ENCODE measurements around the gene RBM43.
"Not testable (repeated sequence)": the region's sequence is repeated elsewhere in the genome, so short reads cannot be mapped to it uniquely, and the experiment has no call there.

Gene RBM43

DNA sequence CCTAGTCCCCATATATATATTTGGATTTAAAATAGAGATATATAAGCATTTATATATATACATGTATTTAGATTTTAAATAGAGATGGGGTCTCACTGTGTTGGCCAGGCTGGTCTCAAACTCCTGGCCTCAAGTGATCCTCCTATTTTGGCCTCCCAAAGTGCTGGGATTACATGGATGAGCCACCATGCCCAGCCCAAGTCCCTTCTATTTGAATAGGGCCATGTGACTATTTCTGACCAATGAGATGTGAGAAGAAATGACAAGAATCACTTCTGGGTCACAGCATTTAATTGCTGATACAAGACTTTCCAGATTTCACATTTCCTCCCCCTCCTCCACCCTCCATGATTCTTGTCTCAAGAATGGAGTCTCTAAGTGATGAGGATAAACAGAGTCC lies 6.4 kb upstream of the RBM43 start:
- no peak for DNase-seq (ENCODE audit: low read depth)

DNA sequence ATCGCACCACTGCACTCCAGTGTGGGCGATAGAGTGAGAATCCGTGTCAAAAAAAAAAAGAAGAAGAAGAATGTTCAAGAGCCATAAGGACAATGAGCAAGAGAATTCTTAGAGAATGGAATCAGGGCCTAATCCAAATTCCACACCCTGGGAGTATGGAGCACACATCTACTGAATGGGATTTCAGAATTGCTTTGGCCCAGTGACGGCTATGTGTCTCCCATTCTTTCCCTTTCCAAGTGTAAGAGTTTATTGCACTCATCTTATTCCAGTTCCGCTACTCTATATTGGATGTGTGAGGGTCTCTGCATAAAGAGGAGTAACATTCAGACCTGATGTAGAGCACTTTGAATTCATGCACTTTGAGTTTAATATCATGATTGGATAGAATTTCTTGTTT lies 5.9 kb upstream of the RBM43 start:
- no peak for DNase-seq (ENCODE audit: low read depth)

DNA sequence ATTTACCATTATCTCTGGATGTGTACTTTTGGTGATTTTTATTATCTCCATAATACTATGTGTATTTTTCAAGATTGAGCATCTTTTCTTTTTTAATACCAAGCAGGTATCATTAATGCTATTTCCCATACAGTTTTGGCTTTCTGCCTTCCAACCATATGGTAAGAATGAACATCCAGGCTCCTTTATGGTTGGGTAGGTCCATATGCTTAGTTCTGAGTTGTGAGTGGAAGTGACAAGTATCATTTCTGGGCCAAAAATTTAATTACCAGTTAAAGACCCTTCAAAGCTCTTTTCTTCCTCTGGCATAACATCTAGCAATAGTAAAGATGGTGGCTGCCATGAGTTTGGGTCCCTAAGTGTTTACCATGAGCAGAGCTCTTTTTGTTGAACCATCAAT lies 4.3 kb upstream of the RBM43 start:
- no peak for DNase-seq (ENCODE audit: low read depth)

DNA sequence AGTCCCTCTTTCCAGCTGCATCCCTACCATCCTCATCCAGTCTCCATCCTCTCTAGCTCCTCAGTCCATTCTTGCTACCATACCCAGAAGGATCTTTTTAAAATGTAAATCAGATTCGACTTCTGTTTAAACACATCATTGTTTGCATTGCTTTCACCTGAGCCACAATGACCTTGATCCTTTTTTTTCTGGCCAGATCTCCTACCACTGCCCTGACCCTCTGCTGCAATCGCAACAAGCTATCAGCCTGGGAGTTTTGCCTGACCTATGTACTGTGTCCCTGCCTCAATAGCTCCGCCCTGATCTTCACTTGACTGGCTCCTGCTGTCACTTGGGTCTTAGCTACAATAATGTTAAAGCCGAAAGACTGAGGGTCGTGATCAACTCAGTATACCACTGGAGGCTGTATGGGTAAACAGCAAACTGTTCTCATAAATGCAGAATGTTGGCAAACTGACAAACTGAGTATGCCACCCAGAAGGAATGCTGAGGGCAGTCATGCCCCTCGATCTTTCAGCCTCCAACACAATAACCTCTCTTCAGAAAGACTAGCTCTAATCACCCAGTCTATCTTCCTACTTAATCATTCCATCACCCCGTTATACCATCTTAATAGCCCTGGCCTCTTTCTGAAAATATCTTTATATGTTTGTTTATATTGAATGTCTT lies 2.6 kb upstream of the RBM43 start:
- DNase-seq (ENCODE audit: low read depth) = no peak

DNA sequence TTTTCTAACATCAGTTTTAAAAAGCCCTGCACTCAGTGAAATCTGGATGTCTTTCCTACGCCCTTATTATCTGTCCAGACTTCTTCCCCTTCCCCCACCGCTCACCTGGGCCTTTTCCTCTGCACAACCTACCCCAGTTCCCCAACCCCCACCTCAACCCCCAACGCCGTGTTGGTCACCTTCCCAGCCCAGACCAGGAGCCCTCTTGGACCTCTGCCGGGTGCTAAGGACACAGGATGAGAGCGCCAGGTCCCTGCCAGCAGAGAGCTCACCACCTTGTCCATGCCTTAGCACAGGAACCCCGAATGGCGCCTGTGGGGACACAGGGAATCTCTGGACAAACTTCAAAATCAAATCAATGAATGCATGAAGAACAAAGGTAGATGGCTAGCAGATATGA lies 966 bp upstream of the RBM43 start:
- DNase-seq (ENCODE audit: low read depth) = no peak

DNA sequence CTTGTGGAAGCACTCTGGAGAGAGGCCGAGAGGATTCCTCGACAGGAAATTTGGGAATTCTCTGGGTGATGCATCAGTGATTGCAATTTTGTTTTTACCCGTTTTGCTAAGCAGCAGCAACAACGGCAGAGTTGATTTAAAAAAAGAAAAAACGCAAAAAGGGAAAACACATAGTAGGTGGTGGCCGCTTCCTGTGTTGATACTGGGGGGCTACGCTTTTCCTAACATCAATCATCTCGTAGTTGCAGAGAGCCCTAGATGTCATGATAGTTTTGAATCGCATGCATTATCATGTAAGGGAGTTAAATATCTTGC lies 271 bp upstream of the RBM43 start:
- no peak for DNase-seq (ENCODE audit: low read depth)

DNA sequence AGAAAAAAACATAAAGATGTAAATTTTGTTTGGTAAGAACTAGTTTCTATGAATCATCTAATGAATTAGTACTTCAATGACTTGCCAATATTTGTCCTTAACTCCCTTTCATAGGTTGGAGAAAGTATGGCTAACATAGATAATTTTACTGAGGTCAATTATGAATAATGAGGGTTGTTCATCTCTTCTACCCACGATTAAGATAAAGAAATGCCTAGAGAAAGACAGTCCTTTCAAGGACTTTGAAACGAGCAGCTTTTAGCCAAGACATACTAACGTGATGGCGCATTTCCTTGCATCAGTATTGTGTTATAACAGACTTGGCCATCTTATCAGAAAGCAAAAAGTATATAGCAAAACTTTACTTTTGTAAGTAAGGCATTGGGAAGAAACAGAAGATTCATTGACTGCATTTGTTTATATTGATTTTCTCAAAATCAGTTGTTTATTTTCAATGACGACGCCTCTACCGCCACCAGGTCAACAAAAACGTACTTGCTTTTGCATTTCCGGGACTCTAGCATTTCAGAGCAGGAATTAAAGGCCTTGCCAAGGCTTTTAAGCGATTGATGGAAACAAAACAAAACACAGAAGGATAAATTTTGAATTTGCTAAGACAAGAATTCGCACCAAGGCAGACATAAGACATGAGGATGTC lies 961 bp downstream of the RBM43 start:
- no peak for DNase-seq (ENCODE audit: low read depth)

DNA sequence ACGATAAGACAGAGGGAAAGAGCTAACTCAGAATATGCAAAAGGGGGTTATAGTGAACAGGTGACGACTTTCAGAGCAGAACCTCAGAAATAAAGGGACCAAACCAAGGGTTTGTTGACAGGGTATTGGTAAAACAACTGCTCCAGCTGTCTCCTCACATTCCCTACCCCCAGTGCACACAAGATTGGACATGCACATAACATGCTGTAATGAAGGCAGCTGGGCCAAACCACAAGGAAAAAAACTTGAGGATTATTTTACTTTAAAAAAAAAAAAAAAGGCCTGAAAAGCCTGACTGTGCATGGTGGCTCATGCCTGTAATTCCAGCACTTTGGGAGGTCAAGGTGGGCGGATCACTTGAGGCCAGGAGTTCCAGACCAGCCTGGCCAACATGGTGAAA lies 3.5 kb downstream of the RBM43 start:
- DNase-seq (ENCODE audit: low read depth) = no peak

DNA sequence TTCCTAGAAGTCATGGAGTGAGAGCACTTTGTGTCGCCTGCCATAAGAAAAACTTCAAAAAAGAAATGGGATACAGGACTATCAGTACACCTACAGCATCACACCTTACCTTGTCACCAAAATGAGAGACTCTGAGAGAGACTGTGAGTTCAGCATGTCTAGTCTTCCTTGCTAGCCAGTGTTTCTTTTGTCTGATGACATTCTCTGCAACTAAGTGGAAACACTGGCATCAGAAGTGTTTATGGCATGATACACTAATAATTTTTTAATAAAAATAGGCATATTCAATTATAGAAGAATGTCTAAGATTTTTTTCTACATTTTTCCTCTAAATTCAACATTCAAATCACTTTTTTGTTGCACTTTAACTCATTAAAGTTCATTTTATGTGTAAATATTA lies 9.0 kb downstream of the RBM43 start:
- DNase-seq (ENCODE audit: low read depth) = no peak

DNA sequence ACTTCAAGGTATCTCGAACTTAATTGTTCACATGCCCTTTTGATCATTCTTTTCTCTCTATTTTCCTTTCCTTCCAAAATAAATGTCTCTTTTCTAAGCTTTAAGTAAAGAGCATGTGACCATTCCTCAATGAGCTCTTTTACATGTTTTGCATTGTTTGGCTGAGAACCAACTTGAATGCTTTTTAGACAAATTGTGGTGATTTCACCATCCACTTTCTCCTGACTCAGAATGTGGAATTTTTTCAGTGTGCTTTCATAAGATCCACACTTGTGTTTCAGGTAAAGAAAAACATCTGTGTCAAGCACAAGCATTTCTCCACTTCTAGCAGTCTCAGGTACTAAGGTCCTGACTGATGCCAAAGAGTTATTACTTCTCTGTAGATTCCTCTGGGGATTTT lies 10.7 kb downstream of the RBM43 start:
- peak; percentile 59 for DNase-seq (ENCODE audit: low read depth)

DNA sequence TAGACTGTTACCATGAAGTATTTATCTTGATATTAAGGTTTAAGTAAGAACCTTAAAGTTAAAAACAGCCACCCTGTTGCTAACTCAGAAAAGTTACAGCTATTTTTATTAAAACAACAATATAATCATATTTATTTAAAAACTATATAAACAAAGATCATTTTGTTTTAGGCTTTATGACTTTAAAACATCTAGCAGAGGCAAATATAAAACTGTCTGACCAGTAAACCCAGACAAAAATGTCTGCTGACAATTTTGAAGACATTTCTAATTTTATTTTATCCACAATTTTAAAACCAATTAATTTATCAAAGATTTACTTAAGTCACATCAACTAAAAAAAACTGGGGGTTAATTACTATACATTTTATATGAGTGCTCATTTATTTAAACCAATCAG lies 14.2 kb downstream of the RBM43 start:
- DNase-seq (ENCODE audit: low read depth) = no peak

DNA sequence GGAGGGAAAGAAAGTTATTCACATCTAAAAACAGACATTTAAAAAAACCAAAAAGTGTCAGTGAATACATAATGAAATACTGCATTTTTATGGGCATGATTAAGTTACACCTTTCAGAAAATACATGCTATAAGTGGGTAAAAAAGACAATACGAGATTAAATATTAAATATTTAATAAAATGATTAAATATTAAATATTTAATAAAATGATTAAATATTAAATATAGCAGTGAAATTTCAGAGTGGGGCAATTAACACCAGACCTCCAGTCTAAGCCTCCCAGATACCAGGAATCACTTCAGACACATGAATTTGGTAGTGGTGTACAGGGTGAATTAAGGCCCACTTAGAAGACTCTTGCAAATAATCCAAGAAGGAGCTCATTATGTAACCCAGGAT lies 15.5 kb downstream of the RBM43 start:
- DNase-seq (ENCODE audit: low read depth) = no peak

DNA sequence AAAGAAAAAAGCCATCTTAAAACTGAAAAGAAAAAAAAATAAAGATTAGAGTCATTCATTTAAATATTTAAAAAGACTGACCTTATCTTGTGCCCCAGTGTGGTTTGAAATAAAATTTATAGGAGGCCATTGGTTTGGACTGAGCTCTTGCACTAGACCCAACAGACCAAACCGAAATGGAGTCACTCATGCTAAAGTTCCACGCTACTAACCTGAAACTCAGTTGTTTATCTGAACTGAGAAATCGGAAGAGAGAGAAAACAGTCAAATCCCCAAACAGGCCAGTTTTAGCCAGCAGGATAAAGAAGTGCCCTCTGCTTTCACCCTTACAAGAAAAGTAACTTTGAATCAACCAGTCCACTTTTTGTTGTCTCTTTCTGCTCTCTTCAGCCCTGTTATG lies 18.2 kb downstream of the RBM43 start:
- no peak for DNase-seq (ENCODE audit: low read depth)

DNA sequence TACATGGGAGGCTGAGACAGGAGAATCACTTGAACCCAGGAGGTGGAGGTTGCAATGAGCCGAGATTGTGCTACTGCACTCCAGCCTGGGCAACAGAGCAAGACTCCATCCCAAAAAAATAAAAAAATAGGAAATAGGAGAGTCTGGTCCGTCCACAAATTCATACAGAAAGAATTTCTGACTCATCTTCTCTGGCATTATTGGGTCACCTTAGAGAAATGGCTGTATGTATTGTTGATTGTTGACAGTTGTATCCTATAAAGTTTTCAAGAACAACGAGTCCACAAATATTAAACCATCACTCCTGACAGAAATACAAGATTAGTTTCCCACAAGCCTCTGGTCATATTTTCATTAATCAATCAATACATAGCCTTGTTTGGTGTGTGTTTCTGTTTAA lies 20.4 kb downstream of the RBM43 start:
- no peak for DNase-seq (ENCODE audit: low read depth)

DNA sequence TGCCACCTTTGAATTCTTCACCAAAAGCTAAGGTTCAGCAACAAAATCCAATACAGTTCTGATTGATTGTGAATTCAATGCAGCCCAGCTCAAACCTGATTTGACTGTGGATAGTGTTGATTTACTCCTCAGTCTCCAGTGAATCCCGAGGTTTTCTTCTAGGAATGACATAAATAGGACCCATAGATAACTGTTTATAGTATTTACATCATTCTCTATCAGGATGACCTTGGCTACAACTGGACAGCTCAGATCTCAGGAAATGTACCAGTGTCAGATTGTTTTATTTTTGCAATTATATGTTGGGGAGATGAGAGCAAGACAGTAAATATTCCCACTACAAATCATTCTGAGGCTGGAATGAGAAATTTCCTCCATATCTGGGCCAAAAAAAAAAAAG lies 21.2 kb downstream of the RBM43 start:
- DNase-seq (ENCODE audit: low read depth) = no peak

DNA sequence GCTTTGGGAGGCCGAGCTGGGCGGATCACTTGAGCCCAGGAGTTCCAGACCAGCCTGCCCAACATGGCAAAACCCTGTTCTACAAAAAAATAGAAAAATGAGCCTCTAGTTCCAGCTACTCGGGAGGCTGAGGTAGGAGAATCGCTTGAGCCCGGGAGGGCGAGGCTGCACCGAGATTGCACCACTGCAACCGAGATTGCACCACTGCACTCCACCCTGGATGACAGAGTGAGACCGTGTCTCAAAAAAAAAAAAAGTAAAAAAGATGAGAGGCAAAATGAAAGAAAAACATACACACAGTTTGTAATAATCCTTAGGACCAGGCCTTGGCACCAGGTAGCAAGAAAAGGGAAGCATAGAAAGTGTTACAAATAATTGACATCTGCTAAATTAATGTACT lies 22.0 kb downstream of the RBM43 start:
- no peak for DNase-seq (ENCODE audit: low read depth)

DNA sequence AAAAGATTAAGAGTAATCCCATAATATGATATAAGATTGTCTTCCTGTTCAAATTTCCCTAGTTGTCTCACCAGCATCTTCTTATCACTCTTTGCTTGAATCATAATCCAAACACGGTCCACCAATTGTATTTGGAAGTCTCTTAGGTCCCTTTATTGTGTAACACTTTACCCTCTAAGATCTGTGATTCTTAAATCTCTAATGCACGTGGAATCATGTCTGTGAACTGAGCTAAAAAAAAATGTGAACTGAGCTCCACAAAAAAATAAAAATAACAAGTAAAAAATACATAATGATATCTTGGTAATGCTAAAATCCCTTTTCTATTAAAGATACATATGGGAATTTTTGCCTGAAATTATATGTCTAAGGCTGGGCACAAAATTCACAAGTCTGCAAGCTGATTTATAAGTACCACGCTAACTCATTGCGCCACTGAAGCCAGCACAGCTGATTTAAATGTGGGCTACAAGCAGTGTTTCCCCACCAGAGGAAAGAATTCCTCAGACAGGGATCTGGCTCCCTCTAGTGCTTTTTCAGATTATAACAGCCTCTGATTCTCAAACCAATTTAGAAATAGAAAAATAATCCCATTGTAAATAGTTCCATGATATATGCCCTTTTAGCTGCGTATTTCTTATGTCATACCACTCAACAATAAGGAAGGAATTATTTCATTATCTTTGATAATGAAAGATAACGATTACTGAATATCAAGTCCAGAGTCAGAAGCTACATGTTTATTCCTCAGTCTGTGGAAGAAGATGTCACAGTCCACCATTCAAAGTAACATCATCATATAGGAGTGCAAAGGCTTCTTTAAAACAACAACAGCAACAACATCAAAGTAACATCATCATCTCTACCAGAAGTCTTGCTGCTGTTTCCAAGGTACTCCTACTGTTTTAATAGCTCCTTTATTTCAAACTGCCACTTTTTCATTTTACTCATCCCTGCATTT lies 22.9 kb downstream of the RBM43 start:
- peak; percentile 66 for DNase-seq (ENCODE audit: low read depth)

DNA sequence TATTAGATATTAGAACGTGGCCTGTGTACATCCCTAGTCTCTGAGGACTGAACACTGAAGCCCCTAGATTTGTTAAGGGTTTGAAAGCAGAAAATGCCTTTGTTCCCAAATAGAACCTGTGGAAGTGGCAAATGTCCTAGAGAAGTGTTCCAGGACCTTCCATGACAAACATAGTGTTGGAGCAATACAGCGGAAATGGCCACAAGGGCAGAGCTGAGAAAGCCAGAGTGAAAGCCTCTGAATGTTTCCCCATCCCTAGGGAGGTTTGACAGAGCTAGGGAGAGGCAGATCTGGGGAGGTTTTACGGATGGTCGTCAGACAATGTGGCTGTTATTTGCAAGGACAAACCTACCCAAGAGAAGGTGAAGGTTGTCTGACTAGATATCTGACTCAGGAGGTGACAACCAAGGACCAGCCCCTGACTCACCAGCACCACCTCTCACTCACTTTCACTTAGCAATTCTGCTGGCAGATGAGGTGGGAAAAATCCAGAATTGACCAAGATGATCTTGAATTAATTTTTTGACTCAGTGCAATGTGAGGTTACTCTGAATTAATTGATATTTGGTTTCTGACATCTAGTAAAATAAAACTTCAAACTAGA lies 24.1 kb downstream of the RBM43 start:
- DNase-seq (ENCODE audit: low read depth) = no peak

DNA sequence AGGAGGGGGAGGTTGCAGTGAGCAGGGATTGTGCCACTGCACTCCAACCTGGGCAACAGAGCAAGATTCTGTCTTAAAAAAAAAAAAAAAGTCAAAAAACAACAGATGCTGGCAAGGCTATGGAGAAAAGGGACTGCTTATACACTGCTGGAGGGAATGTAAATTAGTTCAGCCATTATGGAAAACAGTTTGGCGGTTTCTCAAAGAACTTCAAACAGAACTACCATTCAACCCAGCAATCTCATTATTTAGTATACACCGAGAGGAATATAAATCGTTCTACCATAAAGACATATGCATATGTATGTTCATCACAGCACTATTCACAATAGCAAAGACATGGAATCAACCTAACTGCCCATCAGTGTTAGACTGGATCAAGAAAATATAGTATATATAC lies 27.9 kb downstream of the RBM43 start:
- DNase-seq (ENCODE audit: low read depth) = not testable (repeated sequence)

DNA sequence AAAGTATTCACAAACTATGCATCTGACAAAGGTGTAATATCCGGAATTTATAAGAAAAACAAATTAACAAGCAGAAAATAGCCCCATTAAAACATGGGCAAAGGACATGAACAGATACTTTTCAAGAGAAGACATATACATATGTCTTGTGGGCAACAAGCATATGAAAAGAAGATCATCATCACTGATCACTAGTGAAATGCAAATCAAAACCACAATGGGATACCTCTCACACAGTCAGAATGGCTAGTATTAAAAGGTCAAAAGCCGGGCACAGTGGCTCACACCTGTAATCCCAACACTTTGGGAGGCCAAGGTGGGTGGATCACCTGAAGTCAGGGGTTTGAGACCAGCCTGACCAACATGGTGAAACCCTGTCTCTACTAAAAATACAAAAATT lies 28.4 kb downstream of the RBM43 start:
- not testable (repeated sequence) for DNase-seq (ENCODE audit: low read depth)

DNA sequence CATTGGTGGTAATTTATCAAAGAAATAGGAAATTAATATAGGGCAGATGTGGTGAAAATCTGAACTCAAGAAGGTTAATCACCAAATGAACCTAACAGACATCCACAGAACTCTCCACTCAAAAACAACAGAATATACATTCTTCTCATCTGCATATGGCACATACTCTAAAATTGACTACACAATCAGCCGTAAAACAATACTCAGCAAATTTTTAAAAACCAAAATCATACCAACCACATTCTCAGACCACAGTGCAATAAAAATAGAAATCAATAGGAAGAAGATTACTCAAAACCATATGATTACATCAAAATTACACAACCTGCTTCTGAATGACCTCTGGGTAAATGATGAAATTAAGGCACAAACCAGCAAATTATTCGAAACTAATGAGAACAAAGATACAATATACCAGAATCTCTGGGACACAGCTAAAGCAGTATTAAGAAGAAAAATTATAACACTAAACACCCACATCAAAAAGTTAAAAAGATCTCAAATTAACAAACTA lies 31.0 kb downstream of the RBM43 start:
- no peak for DNase-seq (ENCODE audit: low read depth)

DNA sequence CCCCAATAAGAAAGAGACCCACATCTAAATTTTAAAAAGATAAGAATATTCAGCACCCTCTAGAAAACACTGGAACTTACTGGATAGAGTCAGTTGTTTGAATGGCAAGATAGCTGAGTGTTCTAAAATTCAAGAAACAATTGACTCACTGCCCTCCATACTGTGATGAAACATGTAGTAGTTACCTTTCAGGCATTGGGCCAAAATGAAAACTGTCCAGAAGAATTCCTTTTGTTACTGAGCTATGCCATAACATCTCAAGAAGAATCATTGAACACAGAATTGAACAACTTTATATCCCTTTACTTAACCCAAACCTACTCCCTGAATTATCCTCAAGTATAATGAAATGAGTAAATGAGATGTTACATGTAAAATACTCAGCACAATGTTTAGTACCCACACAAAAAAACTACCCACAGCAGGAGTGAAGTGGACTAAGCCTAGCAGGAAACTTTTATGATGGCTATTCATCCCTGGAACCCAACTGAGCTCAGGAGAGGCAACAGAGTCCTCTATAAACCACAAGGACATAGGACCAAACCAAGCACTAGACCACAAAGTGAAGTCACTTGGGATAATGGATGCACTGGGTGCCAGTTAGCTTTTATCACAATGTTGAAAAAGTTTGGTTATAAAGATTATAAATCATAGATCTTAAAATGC lies 32.7 kb downstream of the RBM43 start:
- no peak for DNase-seq (ENCODE audit: low read depth)

All from GM04504 (cell line).